ENCODE results near the gene SHOX.
"Not testable (repeated sequence)": the region's sequence is repeated elsewhere in the genome, so short reads cannot be mapped to it uniquely, and the experiment has no call there.

The SHOX gene

GRCh38 chrX:637660-638481, 7.3 kb downstream of the SHOX start:
- ATAC-seq (no peak), DNase-seq (no peak)

GRCh38 chrX:638482-639131, 8.0 kb downstream of the SHOX start:
- DNase-seq (no peak), ATAC-seq (no peak)

GRCh38 chrX:639151-639550, 8.6 kb downstream of the SHOX start:
- ATAC-seq (no peak), DNase-seq (no peak)

GRCh38 chrX:640641-641040, 10.1 kb downstream of the SHOX start:
- no peak for DNase-seq
- ATAC-seq = no peak

- ATAC-seq (no peak), DNase-seq (no peak)
Observed at GRCh38 chrX:641671-642435, 11.3 kb downstream of the SHOX start.

- no peak for DNase-seq
- ATAC-seq = no peak
Observed at GRCh38 chrX:642436-643240, 12.0 kb downstream of the SHOX start.

- DNase-seq (no peak), ATAC-seq (no peak)
Observed at GRCh38 chrX:643241-643595, 12.6 kb downstream of the SHOX start.

GRCh38 chrX:643911-644303, 13.3 kb downstream of the SHOX start:
- ATAC-seq (no peak), DNase-seq (no peak)

- DNase-seq (no peak), ATAC-seq (no peak)
Observed at GRCh38 chrX:644304-645281, 14.0 kb downstream of the SHOX start.

GRCh38 chrX:646228-646495, 15.6 kb downstream of the SHOX start:
- no peak for ATAC-seq
- DNase-seq = no peak

GRCh38 chrX:646796-647195, 16.2 kb downstream of the SHOX start:
- no peak for DNase-seq
- no peak for ATAC-seq

GRCh38 chrX:649166-649565, 18.6 kb downstream of the SHOX start:
- ATAC-seq = no peak
- DNase-seq = no peak

GRCh38 chrX:650324-650723, 19.7 kb downstream of the SHOX start:
- ATAC-seq (no peak), DNase-seq (no peak)

GRCh38 chrX:650811-651210, 20.2 kb downstream of the SHOX start:
- DNase-seq = no peak
- no peak for ATAC-seq

- ATAC-seq, DNase-seq: not testable (repeated sequence)
Observed at GRCh38 chrX:651922-652321, 21.3 kb downstream of the SHOX start.

- no peak for ATAC-seq
- no peak for DNase-seq
Observed at GRCh38 chrX:652341-652741, 21.8 kb downstream of the SHOX start.

- no peak for ATAC-seq
- DNase-seq = no peak
Observed at GRCh38 chrX:653306-653705, 22.7 kb downstream of the SHOX start.

- ATAC-seq (no peak), DNase-seq (no peak)
Observed at GRCh38 chrX:661154-661553, 30.6 kb downstream of the SHOX start.

- ATAC-seq = no peak
- no peak for DNase-seq
Observed at GRCh38 chrX:662126-662525, 31.5 kb downstream of the SHOX start.

- ATAC-seq (no peak), DNase-seq (no peak)
Observed at GRCh38 chrX:663841-664240, 33.2 kb downstream of the SHOX start.

Measured in stimulated activated naive CD8-positive, alpha-beta T cell treated with anti-CD3 and anti-CD28 coated beads, Interleukin-15, Interleukin-2, amounts not matched to agents 100 U/mL and 50 U/mL, for 24 hours (primary cell).